NB4 (cell line): Measurements from ENCODE around the gene SMNDC1.

Experiments used
- DNase-seq: peaks from one replicate; pipeline ENCODE4 v3.0.0; 2010; ENCODE audit warnings: low read depth
- H3K4me3 ChIP-seq: one replicate; pipeline ENCODE4 v1.5.1; 2011; ENCODE audit warnings: mild to moderate bottlenecking, low read depth, low read length, moderate library complexity
- CTCF ChIP-seq: IDR thresholded peaks from one replicate; pipeline ENCODE4 v1.5.1; 2012; ENCODE audit warnings: low read depth, low read length
- MAX ChIP-seq: IDR thresholded peaks from 2 replicates; pipeline ENCODE4 v1.6.1; 2011; ENCODE audit warnings: low read depth, low read length
- MYC ChIP-seq: IDR thresholded peaks from 2 replicates; pipeline ENCODE4 v1.6.1; 2011; ENCODE audit warnings: low read depth, low read length
- POLR2A ChIP-seq: IDR thresholded peaks from 2 replicates; pipeline ENCODE4 v1.6.1; 2011; ENCODE audit warnings: mild to moderate bottlenecking; ENCODE audit not compliant: insufficient read length; ENCODE audit errors: extremely low read depth

SMNDC1 gene

GRCh38 chr10:110265573-110266193 lies 39.0 kb downstream of the SMNDC1 start:
- TF ChIP-seq MYC (no peak), POLR2A (no peak)
- no peak overlapping the region for H3K4me3 ChIP-seq
- no peak for DNase-seq

GRCh38 chr10:110263164-110263563 lies 41.6 kb downstream of the SMNDC1 start:
- no peak for DNase-seq
- H3K4me3 ChIP-seq: no peak overlapping the region
- TF ChIP-seq MYC: no peak
- TF ChIP-seq CTCF: no peak
- TF ChIP-seq POLR2A: no peak
- TF ChIP-seq MAX: no peak

- no peak for DNase-seq
Measured at GRCh38 chr10:110260746-110261477, 43.8 kb downstream of the SMNDC1 start.

GRCh38 chr10:110259317-110259716 lies 45.4 kb downstream of the SMNDC1 start:
- DNase-seq: no peak
- H3K4me3 ChIP-seq: no peak overlapping the region

More at GRCh38 chr10:110260746-110261477, 43.8 kb downstream of the SMNDC1 start:
- no peak overlapping the region for H3K4me3 ChIP-seq
- TF ChIP-seq POLR2A (no peak), MYC (no peak), CTCF (no peak), MAX (no peak)

GRCh38 chr10:110258542-110258941 lies 46.2 kb downstream of the SMNDC1 start:
- DNase-seq: no peak
- TF ChIP-seq POLR2A (no peak), CTCF (no peak), MAX (no peak), MYC (no peak)
- no peak overlapping the region for H3K4me3 ChIP-seq

More at GRCh38 chr10:110259317-110259716, 45.4 kb downstream of the SMNDC1 start:
- no peak for TF ChIP-seq MYC
- no peak for TF ChIP-seq MAX
- TF ChIP-seq CTCF: no peak
- TF ChIP-seq POLR2A: no peak

- H3K4me3 ChIP-seq: no peak overlapping the region
- DNase-seq: no peak
- TF ChIP-seq MAX (no peak), MYC (no peak), CTCF (no peak), POLR2A (no peak)
Measured at GRCh38 chr10:110254467-110254866, 50.3 kb downstream of the SMNDC1 start.
